CD14-positive monocyte (primary cell): ENCODE measurements around the gene TASOR2. TPM values are rescaled to one million over a fixed set of nuclear protein-coding genes. Genes with fewer than 3 reads are reported as not detected.
A peak's percentile ranks its signal among the peaks of the same experiment; 100 is the strongest.

Experiments
- DNase-seq, 3 donors: peaks; one replicate each; pipeline ENCODE4 v3.0.0-alpha.2; 2011 to 2022
- H2AFZ ChIP-seq: 2 replicates; pipeline ENCODE4 v1.6.0; 2012; ENCODE audit warnings: mild to moderate bottlenecking, low read depth, low read length, inconsistent platforms; ENCODE audit not compliant: insufficient read depth, poor library complexity, severe bottlenecking
- H3K27ac ChIP-seq, 2 donors: 1 replicate in 1 of 2; 2 replicates in 1 of 2; pipeline ENCODE4 v1.5.1; 2012 to 2013; ENCODE audit warnings: low read length in 2 of 2, control low read depth in 1 of 2, inconsistent platforms in 1 of 2, low read depth in 1 of 2, mild to moderate bottlenecking in 1 of 2
- H3K27me3 ChIP-seq, 2 donors: one replicate each; pipeline versions ENCODE4 v1.6.0 to v1.6.1; 2011 to 2013; ENCODE audit warnings: low read length in 2 of 2; ENCODE audit not compliant: control insufficient read depth in 2 of 2, insufficient read depth in 2 of 2
- H3K36me3 ChIP-seq, 2 donors: replicated peaks in 1 of 2; 1 replicate in 1 of 2; 2 replicates in 1 of 2; pipeline versions ENCODE4 v1.5.1 to v1.6.1; 2012 to 2013; ENCODE audit warnings: low read length in 2 of 2, control low read depth in 1 of 2, inconsistent platforms in 1 of 2, mild to moderate bottlenecking in 1 of 2; ENCODE audit not compliant: insufficient read depth in 2 of 2, control insufficient read depth in 1 of 2
- H3K4me1 ChIP-seq, 2 donors: 1 replicate in 1 of 2; 2 replicates in 1 of 2; pipeline versions ENCODE4 v1.5.1 to v1.6.1; 2012 to 2013; ENCODE audit warnings: low read length in 2 of 2, control low read depth in 1 of 2, inconsistent platforms in 1 of 2, mild to moderate bottlenecking in 1 of 2, moderate library complexity in 1 of 2; ENCODE audit not compliant: insufficient read depth in 2 of 2, control insufficient read depth in 1 of 2
- H3K4me2 ChIP-seq: replicated peaks from 2 replicates; pipeline ENCODE3; 2012; ENCODE audit warnings: low read length, moderate library complexity, mild to moderate bottlenecking; ENCODE audit not compliant: poor library complexity, severe bottlenecking; ENCODE audit errors: extremely low read depth
- H3K4me3 ChIP-seq, 3 experiments: fragments of 200-600 bp in 1 of 3; sonication (generic) in 1 of 3; replicated peaks in 1 of 3; 1 replicate in 2 of 3; 2 replicates in 1 of 3; pipeline ENCODE4 v1.5.1; 2011 to 2013; ENCODE audit warnings: low read length in 3 of 3, mild to moderate bottlenecking in 3 of 3, control low read depth in 2 of 3, low read depth in 2 of 3, inconsistent platforms in 1 of 3, moderate library complexity in 1 of 3
- H3K79me2 ChIP-seq: 2 replicates; pipeline ENCODE4 v1.6.0; 2012; ENCODE audit warnings: mild to moderate bottlenecking, control low read depth, inconsistent platforms, low read length, moderate library complexity; ENCODE audit not compliant: insufficient read depth
- H3K9ac ChIP-seq: 2 replicates; pipeline ENCODE4 v1.6.0; 2017; ENCODE audit warnings: low read length, mild to moderate bottlenecking; ENCODE audit not compliant: insufficient read depth, poor library complexity, severe bottlenecking
- H3K9me3 ChIP-seq, 2 donors: replicated peaks in 1 of 2; 1 replicate in 1 of 2; 2 replicates in 1 of 2; pipeline versions ENCODE4 v1.5.1 to v1.6.1; 2012 to 2013; ENCODE audit warnings: low read length in 2 of 2, control low read depth in 1 of 2; ENCODE audit not compliant: control insufficient read depth in 1 of 2, insufficient read depth in 1 of 2
- H4K20me1 ChIP-seq: 2 replicates; pipeline ENCODE4 v1.6.0; 2012; ENCODE audit warnings: mild to moderate bottlenecking, low read length, control low read depth, moderate library complexity; ENCODE audit not compliant: insufficient read depth
- H3K27ac Mint-ChIP-seq, 7 donors: one replicate each; pipeline ENCODE4 v1.8.0; 2020; ENCODE audit warnings: mild to moderate bottlenecking in 7 of 7, mixed read lengths in 7 of 7, moderate library complexity in 6 of 7, inconsistent platforms in 2 of 7
- H3K27me3 Mint-ChIP-seq, 3 donors: one replicate each; pipeline ENCODE4 v1.8.0; 2021 to 2022; ENCODE audit warnings: low read depth in 3 of 3, mild to moderate bottlenecking in 3 of 3, mixed read lengths in 3 of 3, moderate library complexity in 3 of 3, inconsistent platforms in 1 of 3
- H3K36me3 Mint-ChIP-seq, 2 donors: one replicate each; pipeline ENCODE4 v1.8.0; 2020; ENCODE audit warnings: mixed read lengths in 2 of 2, inconsistent platforms in 1 of 2, mild to moderate bottlenecking in 1 of 2
- H3K4me1 Mint-ChIP-seq: one replicate; pipeline ENCODE4 v1.8.0; 2020; ENCODE audit warnings: mild to moderate bottlenecking, mixed read lengths
- H3K4me3 Mint-ChIP-seq, 2 donors: one replicate each; pipeline ENCODE4 v1.8.0; 2020; ENCODE audit warnings: mild to moderate bottlenecking in 2 of 2, mixed read lengths in 2 of 2, moderate library complexity in 1 of 2
- H3K9me3 Mint-ChIP-seq, 7 donors: one replicate each; pipeline ENCODE4 v1.8.0; 2020 to 2022; ENCODE audit warnings: mixed read lengths in 7 of 7, mild to moderate bottlenecking in 6 of 7, moderate library complexity in 6 of 7, inconsistent platforms in 2 of 7
- CTCF ChIP-seq: fragments of 200-600 bp; IDR thresholded peaks from one replicate; pipeline ENCODE4 v1.8.0; 2022; ENCODE audit warnings: antibody characterized with exemption, mild to moderate bottlenecking
- WGBS: methylation state at CpG from one replicate; pipeline ENCODE4 v1.1.5; 2013; ENCODE audit warnings: missing lambda C conversion rate; ENCODE audit not compliant: insufficient coverage; 5-methylcytosine and 5-hydroxymethylcytosine counted together
- intact Hi-C, 2 donors: fragments of 100-400 bp; cut with micrococcal nuclease; formaldehyde crosslinking; loops; one replicate each; pipeline versions ENCODE4 v1.15.0 to v1.15.1; 2023
- polyA plus RNA-seq, 3 donors: library from polyadenylated mRNA; depleted of rRNA in 1 of 3; unstranded in 2 of 3; stranded (reverse) in 1 of 3; fragments of 300-500 nt in 2 of 3; fragments of >200 nt in 1 of 3; fragmentation: Illumina TruSeq in 2 of 3; gene quantifications; 1 replicate in 2 of 3; 2 replicates in 1 of 3; pipeline ENCODE4 v1.2.3, GENCODE V29; 2012 to 2021

The TASOR2 gene
- polyA plus RNA-seq, 3 donors, result 3.2 to 12.3 (median 9.5) TPM

DNA sequence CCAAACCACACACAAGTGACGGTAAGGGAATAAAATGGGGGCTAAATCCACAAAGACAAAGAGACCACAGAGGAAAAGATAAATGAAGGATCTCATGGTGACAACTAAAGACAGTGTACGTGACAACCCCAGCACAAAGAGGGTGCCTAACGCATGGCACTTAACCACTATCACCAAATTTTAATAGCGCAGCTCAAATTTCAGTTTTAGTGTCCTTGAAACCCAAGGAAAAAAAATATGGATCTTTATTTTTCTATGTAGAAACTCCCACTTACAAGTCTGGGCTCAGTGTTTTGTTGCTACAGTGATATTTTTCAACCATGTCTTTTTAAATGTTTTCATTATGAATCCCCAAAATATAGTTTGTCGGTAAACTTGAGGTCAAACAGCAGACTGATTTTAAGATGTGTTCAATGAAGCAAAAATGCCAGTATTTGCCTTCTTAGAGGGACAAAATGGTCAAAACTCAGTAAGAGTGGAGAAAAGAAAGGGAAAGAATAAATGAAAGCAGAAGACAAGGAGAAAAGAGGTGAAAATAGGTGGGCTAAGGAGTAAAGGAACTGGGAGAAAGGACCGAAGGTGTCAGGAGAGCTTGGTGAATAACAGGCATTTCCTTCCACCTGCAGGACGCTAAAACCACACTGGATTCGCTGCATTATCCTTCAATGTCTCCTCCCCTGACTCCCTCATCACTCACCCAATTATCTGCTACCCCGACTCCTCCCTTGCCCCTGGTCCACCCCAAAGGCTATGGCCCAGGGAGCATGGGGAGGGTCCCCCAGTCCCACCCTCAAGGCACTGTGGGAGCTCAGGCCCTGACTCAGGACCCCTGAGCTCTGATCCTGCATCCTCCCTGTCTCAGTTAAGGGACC lies 21.7 kb upstream of the TASOR2 start:
- H3K27ac Mint-ChIP-seq, result peak overlapping the region in 1 of 7 donors; percentile 32

More for the DNA sequence above, 21.7 kb upstream of the TASOR2 start:
- WGBS, result 63% methylated on average over 4 of the region's 9 CpGs
- Histone ChIP-seq H3K9ac (no peak overlapping the region), H3K27ac (no peak overlapping the region), H2AFZ (no peak overlapping the region), H3K36me3 (no peaks in the 10 kb centered on the region), H3K79me2 (peaks cover 60% of the 10 kb centered on the region), H3K4me3 (no peak overlapping the region), H3K4me2 (no peak overlapping the region), H3K27me3 (no peaks in the 10 kb centered on the region), H3K9me3 (no peaks in the 10 kb centered on the region), H3K4me1 (peaks cover 32 to 40% of the 10 kb centered on the region in 2 donors), H4K20me1 (peaks cover 42% of the 10 kb centered on the region)
- H3K4me1 Mint-ChIP-seq, result peaks cover 40% of the 10 kb centered on the region
- H3K4me3 Mint-ChIP-seq, result no peak overlapping the region
- no peak for DNase-seq
- TF ChIP-seq CTCF, result no peak
- intact Hi-C loops, result no loop called here
- peaks cover 0 to 2% (median 2%) of the 10 kb centered on the region in 3 donors for H3K27me3 Mint-ChIP-seq
- H3K9me3 Mint-ChIP-seq, result no peaks in the 10 kb centered on the region
- H3K36me3 Mint-ChIP-seq, result peaks cover 0 to 3% of the 10 kb centered on the region in 2 donors
